ENCODE measurements around the gene OXTR.

OXTR gene

DNA sequence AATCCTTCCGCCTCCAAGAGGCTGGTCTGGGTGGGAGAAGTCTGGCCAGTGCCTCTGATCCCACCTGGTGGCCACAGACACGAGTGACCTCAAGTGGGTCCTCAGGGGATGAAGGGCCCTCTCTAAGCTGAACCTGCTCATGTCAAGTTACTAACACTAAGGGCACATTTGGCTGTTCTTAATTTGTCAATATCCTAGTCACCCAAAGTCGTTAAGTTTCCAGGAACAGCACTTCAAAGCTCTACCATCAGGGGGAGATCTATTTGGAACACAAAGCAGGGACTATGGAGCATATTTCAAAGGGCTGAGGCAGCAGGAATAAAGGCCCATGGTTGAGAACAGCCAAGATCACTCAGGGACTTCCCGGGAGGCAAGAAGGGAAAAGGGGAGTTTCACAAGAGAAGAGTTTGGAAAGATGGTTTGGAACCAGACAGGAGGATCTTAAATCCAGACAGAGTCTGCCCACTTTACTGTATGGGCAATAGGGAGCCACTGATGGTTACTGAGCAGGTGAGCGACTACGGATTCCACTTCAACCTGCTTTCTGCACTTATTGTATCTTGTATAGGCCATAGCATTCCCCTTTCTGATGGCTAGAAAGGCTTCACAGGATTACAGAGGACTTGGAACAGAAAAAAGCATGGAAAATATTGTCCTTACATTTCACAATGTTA is 13.7 kb downstream of the OXTR start:
- Histone ChIP-seq H3K36me3 (ENCODE audit: insufficient read depth, low read length) (no peaks in the 10 kb centered on the region), H3K27me3 (ENCODE audit: control insufficient read depth in 1 of 2, insufficient read depth in 2 of 2, low read length in 2 of 2) (no peaks in the 10 kb centered on the region), H3K9me3 (ENCODE audit: low read length) (no peaks in the 10 kb centered on the region), H3K4me3 (ENCODE audit: low read depth in 1 of 2, low read length in 2 of 2) (no peak overlapping the region), H3K4me1 (ENCODE audit: insufficient read depth, low read length) (no peaks in the 10 kb centered on the region), H3K9ac (ENCODE audit: low read length) (no peak overlapping the region), H3K27ac (ENCODE audit: low read depth, low read length) (no peak overlapping the region)

DNA sequence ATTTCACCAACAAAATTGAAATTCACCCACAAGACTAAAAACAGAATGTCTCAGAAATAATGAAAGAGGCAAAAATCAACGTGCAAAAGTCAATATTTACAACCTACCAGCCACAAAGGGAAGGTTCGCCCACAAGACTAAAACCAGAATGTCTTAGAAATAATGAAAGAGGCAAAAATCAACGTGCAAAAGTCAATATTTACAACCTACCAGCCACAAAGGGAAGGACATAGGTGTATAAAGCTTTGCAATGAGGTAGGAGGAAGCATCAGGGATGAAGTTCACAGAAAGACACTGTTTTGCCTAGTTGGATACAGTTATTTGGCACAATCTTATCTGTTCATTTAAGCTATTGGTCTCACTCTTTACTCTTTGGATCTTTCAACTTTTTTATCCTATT is 14.3 kb downstream of the OXTR start:
- Histone ChIP-seq H3K27ac (ENCODE audit: low read depth, low read length) (no peak overlapping the region), H3K9me3 (ENCODE audit: low read length) (no peaks in the 10 kb centered on the region), H3K4me3 (ENCODE audit: low read depth in 1 of 2, low read length in 2 of 2) (no peak overlapping the region), H3K9ac (ENCODE audit: low read length) (no peak overlapping the region), H3K36me3 (ENCODE audit: insufficient read depth, low read length) (no peaks in the 10 kb centered on the region), H3K4me1 (ENCODE audit: insufficient read depth, low read length) (no peaks in the 10 kb centered on the region), H3K27me3 (ENCODE audit: control insufficient read depth in 1 of 2, insufficient read depth in 2 of 2, low read length in 2 of 2) (no peaks in the 10 kb centered on the region)

DNA sequence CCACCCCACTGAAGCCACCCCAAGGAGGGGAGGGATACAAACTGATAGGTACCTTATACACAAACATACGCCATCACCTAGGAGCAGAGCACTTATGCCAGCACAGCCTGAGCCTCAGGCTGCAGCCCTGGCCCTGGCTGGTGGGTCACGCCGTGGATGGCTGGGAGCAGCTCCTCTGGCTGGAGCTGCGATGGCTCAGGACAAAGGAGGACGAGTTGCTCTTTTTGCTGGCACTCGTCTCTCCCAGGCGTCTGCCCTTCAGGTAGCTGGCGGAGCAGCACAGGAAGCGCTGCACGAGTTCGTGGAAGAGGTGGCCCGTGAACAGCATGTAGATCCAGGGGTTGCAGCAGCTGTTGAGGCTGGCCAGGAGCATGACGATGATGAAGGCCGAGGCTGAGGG is 16.6 kb downstream of the OXTR start:
- no peak overlapping the region for H3K27ac ChIP-seq (ENCODE audit: low read depth, low read length)
- H3K27me3 ChIP-seq (ENCODE audit: control insufficient read depth in 1 of 2, insufficient read depth in 2 of 2, low read length in 2 of 2), result no peaks in the 10 kb centered on the region
- H3K36me3 ChIP-seq (ENCODE audit: insufficient read depth, low read length), result no peaks in the 10 kb centered on the region
- H3K4me3 ChIP-seq (ENCODE audit: low read depth in 1 of 2, low read length in 2 of 2), result no peak overlapping the region
- H3K9ac ChIP-seq (ENCODE audit: low read length), result no peak overlapping the region
- no peaks in the 10 kb centered on the region for H3K4me1 ChIP-seq (ENCODE audit: insufficient read depth, low read length)
- H3K9me3 ChIP-seq (ENCODE audit: low read length), result no peaks in the 10 kb centered on the region

DNA sequence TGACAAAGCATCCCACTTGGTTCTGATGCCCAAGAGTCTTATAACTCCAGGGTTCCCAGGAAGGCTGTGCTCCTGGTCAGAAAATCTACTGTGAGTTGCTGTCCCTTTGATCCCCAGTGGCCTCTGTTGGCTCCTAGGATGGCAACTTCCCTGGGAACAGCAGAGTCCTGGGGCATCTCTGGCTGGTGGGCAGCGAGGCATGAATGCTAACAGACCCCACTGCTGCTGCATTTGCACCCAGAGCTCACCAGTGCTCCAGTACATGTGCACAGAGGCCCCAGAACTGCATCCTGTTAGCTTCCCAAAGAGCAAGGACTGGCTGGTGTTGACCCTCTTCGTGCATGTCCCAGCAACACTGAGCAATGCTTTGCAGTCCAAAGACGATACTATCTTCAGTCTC is 20.1 kb downstream of the OXTR start:
- H3K36me3 ChIP-seq (ENCODE audit: insufficient read depth, low read length), result no peaks in the 10 kb centered on the region
- no peaks in the 10 kb centered on the region for H3K27me3 ChIP-seq (ENCODE audit: control insufficient read depth in 1 of 2, insufficient read depth in 2 of 2, low read length in 2 of 2)
- H3K27ac ChIP-seq (ENCODE audit: low read depth, low read length), result no peak overlapping the region
- no peak overlapping the region for H3K9ac ChIP-seq (ENCODE audit: low read length)
- H3K4me3 ChIP-seq (ENCODE audit: low read depth in 1 of 2, low read length in 2 of 2), result no peak overlapping the region
- H3K9me3 ChIP-seq (ENCODE audit: low read length), result no peaks in the 10 kb centered on the region
- no peaks in the 10 kb centered on the region for H3K4me1 ChIP-seq (ENCODE audit: insufficient read depth, low read length)

DNA sequence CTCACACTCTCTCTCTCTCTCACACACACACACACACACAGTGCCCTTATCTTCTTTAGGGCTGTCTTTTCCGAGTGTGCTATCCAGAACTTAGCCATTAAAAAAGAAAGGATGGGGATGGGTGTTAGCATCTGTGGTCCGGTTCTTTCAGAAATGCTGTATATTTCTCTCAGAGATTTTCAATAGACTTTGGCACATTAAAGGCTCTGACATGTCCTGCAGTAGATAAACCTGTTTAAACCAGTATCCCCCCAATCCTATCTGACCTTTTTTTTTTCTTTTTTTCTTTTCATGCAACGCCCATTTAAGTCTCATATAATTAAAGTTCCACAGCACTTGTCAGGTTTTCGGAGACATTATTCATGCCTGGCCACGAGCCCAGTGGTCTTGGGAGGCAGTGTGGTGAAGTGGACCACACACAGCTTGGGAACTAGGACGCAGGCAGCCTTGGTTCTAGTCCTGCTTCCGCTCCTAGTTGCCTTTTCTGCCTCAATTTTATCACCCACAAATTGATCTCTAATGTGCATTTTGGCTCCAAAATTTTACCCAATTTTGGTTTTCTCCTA is 22.6 kb downstream of the OXTR start:
- Histone ChIP-seq H3K27me3 (ENCODE audit: control insufficient read depth in 1 of 2, insufficient read depth in 2 of 2, low read length in 2 of 2) (no peaks in the 10 kb centered on the region), H3K27ac (ENCODE audit: low read depth, low read length) (no peak overlapping the region), H3K9me3 (ENCODE audit: low read length) (no peaks in the 10 kb centered on the region), H3K4me3 (ENCODE audit: low read depth in 1 of 2, low read length in 2 of 2) (no peak overlapping the region), H3K9ac (ENCODE audit: low read length) (no peak overlapping the region), H3K4me1 (ENCODE audit: insufficient read depth, low read length) (no peaks in the 10 kb centered on the region), H3K36me3 (ENCODE audit: insufficient read depth, low read length) (no peaks in the 10 kb centered on the region)

DNA sequence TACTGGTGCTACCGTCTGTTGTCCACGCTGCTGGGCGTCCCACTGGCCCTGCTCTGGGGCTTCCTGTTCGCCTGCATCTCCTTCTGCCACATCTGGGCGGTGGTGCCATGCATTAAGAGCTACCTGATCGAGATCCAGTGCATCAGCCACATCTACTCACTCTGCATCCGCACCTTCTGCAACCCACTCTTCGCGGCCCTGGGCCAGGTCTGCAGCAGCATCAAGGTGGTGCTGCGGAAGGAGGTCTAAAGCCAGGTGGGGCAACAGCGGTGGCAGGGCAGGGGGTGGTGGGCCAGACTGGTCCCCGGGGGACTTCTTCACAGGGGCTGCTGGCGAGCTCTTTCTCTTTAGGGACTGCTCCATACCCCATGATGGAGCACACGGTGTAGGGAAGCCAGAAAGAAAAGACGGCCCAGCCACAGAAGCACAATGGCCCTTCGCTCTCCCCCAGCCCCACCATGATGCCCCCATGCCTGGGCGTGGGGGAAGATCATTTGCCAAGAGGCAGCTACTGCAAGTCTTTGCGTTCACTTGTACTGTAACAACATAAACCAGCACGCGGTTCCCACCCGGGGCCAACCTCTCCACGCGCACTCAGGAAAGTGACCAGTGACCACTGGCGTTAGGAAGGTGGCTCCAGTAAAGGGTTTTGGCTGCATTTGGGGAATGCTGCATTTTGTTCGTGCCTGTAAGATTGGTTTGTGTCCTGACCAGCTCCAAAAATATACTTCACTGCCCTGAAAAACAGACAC is 23.6 kb downstream of the OXTR start:
- no peaks in the 10 kb centered on the region for H3K9me3 ChIP-seq (ENCODE audit: low read length)
- H3K4me1 ChIP-seq (ENCODE audit: insufficient read depth, low read length), result no peaks in the 10 kb centered on the region
- H3K27me3 ChIP-seq (ENCODE audit: control insufficient read depth in 1 of 2, insufficient read depth in 2 of 2, low read length in 2 of 2), result no peaks in the 10 kb centered on the region
- no peaks in the 10 kb centered on the region for H3K36me3 ChIP-seq (ENCODE audit: insufficient read depth, low read length)
- H3K4me3 ChIP-seq (ENCODE audit: low read depth in 1 of 2, low read length in 2 of 2), result no peak overlapping the region
- H3K9ac ChIP-seq (ENCODE audit: low read length), result no peak overlapping the region
- H3K27ac ChIP-seq (ENCODE audit: low read depth, low read length), result no peak overlapping the region

DNA sequence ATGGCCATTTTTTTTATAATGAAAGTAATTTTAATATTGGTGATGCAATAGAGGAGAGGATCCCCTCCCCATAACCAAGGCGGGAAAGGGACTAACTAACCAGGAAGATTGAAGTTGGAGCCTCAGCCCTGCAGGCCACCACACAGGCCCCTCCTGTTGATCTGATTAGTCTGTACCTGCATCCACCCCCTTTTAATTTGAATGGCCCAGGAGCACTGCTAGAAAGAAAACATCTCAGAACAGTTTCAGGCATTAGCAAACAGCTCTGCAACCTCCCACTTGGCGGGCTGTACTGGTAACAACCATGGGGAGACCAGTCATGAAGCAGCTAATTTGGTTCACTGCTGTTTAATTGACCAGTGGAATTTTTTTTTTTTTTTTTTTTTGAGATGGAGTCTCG is 25.5 kb downstream of the OXTR start:
- no peak overlapping the region for H3K9ac ChIP-seq (ENCODE audit: low read length)
- no peaks in the 10 kb centered on the region for H3K27me3 ChIP-seq (ENCODE audit: control insufficient read depth in 1 of 2, insufficient read depth in 2 of 2, low read length in 2 of 2)
- H3K36me3 ChIP-seq (ENCODE audit: insufficient read depth, low read length), result no peaks in the 10 kb centered on the region
- no peaks in the 10 kb centered on the region for H3K9me3 ChIP-seq (ENCODE audit: low read length)
- H3K4me3 ChIP-seq (ENCODE audit: low read depth in 1 of 2, low read length in 2 of 2), result no peak overlapping the region
- H3K27ac ChIP-seq (ENCODE audit: low read depth, low read length), result no peak overlapping the region
- H3K4me1 ChIP-seq (ENCODE audit: insufficient read depth, low read length), result no peaks in the 10 kb centered on the region

DNA sequence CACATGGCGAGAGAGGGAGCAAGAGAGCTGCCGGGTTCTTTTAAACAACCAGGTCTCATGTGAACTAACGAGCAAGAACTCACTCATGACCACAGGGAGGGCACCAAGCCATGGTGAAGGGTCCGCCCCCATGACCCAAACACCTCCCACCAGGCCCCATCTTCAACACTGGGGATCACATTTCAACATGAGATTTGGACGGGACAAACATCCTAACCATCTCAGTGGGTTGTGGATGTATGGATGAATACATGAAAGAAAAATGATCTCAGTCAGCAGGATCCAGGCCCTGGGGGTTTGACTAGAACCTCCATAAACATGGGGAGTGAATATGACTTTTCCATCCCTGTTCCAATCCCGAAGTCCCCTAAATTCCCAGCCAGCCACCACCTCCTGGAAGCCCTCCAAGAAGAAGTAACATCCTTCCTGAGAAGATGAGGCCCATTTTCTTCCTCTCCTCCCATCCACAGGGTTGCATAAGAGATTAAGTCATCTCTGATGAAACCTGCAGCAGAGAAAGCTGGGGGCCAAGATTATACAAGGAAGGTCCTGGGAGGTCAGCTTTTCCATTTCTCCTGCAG is 26.3 kb downstream of the OXTR start:
- no peaks in the 10 kb centered on the region for H3K4me1 ChIP-seq (ENCODE audit: insufficient read depth, low read length)
- H3K27me3 ChIP-seq (ENCODE audit: control insufficient read depth in 1 of 2, insufficient read depth in 2 of 2, low read length in 2 of 2), result no peaks in the 10 kb centered on the region
- H3K9ac ChIP-seq (ENCODE audit: low read length), result no peak overlapping the region
- H3K9me3 ChIP-seq (ENCODE audit: low read length), result no peaks in the 10 kb centered on the region
- no peaks in the 10 kb centered on the region for H3K36me3 ChIP-seq (ENCODE audit: insufficient read depth, low read length)
- no peak overlapping the region for H3K27ac ChIP-seq (ENCODE audit: low read depth, low read length)
- H3K4me3 ChIP-seq (ENCODE audit: low read depth in 1 of 2, low read length in 2 of 2), result no peak overlapping the region

DNA sequence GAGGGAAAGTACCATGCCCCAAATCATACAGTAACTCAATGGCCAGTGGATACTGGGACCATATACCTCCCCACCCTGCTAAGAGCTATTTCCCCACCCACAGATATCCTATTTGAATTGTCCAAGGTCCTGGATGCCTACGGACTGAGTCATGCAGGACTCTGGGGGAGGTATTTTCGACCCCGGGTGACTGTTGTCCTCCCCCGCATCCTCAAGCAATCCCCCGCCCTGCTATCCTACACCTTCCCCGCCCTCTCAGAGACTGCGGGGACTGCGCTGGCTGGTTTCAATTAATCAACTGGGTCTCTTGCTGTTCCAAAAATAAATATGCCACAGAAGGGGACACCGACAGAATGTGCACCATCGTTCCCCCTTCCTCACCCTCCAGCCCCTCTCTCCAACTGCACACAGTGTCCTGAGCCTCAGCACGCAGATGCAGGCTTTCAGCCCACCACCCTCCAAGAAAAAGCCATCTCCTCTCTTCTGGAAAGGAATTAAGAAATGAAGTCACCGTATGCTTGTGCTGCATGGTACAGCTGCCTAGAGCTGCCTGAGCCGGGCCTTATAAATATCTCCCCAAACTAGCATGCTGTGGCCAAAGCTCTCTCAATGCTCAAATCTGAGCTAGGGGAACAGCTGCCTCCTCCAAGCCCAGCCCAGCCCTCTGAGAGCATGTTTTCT is 27.7 kb downstream of the OXTR start:
- Histone ChIP-seq H3K4me3 (ENCODE audit: low read depth in 1 of 2, low read length in 2 of 2) (no peak overlapping the region), H3K27me3 (ENCODE audit: control insufficient read depth in 1 of 2, insufficient read depth in 2 of 2, low read length in 2 of 2) (no peaks in the 10 kb centered on the region), H3K27ac (ENCODE audit: low read depth, low read length) (no peak overlapping the region), H3K36me3 (ENCODE audit: insufficient read depth, low read length) (no peaks in the 10 kb centered on the region), H3K9ac (ENCODE audit: low read length) (no peak overlapping the region), H3K9me3 (ENCODE audit: low read length) (no peaks in the 10 kb centered on the region), H3K4me1 (ENCODE audit: insufficient read depth, low read length) (no peaks in the 10 kb centered on the region)

DNA sequence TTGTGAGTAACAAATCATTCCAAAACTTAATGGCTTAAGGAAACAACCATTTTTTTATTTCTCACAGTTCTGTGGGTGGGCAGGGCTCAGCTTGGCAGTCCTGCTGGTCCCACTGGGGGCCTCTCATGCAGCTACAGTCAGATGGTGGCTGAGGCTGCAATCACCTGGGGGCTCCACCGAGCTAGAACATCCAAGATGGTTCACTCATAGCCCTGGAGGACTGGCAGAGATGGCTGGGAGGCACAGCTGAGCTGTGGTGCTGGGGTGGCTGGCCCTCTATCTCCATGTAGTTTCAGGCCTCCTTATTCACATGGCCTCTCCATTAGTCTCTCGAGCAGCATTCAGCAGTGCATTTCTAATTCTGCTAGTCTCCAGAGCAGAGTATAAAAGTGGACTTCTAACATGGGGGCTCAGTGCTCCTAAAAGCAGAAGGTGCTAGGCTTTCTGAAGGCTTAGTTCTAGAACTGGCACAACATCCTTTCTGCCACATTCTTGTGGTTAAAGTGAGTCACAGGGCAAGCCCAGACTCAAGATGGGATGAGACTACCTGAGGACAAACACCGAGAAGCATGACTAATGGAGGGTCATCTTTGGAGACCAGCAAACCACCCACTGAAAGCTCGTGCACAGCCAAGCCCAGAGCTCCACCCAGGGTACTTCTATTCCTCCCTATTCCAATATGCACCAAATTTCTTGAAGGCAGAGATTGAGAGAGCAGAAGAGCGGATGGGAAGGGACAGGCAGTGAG is 29.5 kb downstream of the OXTR start:
- no peaks in the 10 kb centered on the region for H3K36me3 ChIP-seq (ENCODE audit: insufficient read depth, low read length)
- no peaks in the 10 kb centered on the region for H3K27me3 ChIP-seq (ENCODE audit: control insufficient read depth in 1 of 2, insufficient read depth in 2 of 2, low read length in 2 of 2)
- H3K9me3 ChIP-seq (ENCODE audit: low read length), result no peaks in the 10 kb centered on the region
- no peaks in the 10 kb centered on the region for H3K4me1 ChIP-seq (ENCODE audit: insufficient read depth, low read length)
- H3K27ac ChIP-seq (ENCODE audit: low read depth, low read length), result no peak overlapping the region
- no peak overlapping the region for H3K9ac ChIP-seq (ENCODE audit: low read length)
- no peak overlapping the region for H3K4me3 ChIP-seq (ENCODE audit: low read depth in 1 of 2, low read length in 2 of 2)

DNA sequence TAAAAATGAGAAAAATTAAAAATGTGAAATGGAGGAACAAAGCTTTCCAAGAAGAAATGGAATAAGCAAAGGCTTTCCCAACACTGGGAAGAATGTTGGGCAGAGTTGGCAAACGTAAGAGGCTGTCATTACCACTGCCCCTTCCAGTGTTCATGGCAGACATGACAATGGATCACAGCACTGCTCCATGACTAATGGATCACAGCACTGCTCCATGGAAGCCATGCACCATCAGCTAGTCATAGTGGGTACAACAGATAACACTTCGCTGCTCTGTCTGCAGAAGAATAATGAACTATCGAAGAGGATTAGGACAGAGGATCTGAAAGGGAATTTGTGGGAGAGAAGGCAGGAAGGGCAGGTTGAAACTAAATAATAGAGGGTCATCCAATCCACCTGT is 30.8 kb downstream of the OXTR start:
- H3K27me3 ChIP-seq (ENCODE audit: control insufficient read depth in 1 of 2, insufficient read depth in 2 of 2, low read length in 2 of 2), result no peaks in the 10 kb centered on the region
- no peaks in the 10 kb centered on the region for H3K4me1 ChIP-seq (ENCODE audit: insufficient read depth, low read length)
- no peaks in the 10 kb centered on the region for H3K9me3 ChIP-seq (ENCODE audit: low read length)
- H3K9ac ChIP-seq (ENCODE audit: low read length), result no peak overlapping the region
- H3K4me3 ChIP-seq (ENCODE audit: low read depth in 1 of 2, low read length in 2 of 2), result no peak overlapping the region
- no peaks in the 10 kb centered on the region for H3K36me3 ChIP-seq (ENCODE audit: insufficient read depth, low read length)
- no peak overlapping the region for H3K27ac ChIP-seq (ENCODE audit: low read depth, low read length)

All from muscle layer of colon (tissue), 2 donors.